WTC11 (cell line): ENCODE results near the gene CHIT1.

Experiments
- CREB1 ChIP-seq: sonication (generic); formaldehyde crosslinking; IDR thresholded peaks from 2 replicates; pipeline ENCODE4 v1.8.0; 2023; ENCODE audit warnings: mild to moderate bottlenecking, missing genetic modification reagents
- CTCF ChIP-seq: fragments of 200-600 bp; IDR thresholded peaks from 2 replicates; pipeline ENCODE4 v1.8.0; 2022; ENCODE audit warnings: antibody characterized with exemption
- E2F1 ChIP-seq: sonication (generic); formaldehyde crosslinking; IDR thresholded peaks from 2 replicates; pipeline ENCODE4 v1.8.0; 2022; ENCODE audit warnings: mild to moderate bottlenecking, missing genetic modification reagents
- FOXJ3 ChIP-seq: sonication (generic); formaldehyde crosslinking; IDR thresholded peaks from 2 replicates; pipeline ENCODE4 v1.9.0; 2021; ENCODE audit warnings: missing genetic modification reagents, mild to moderate bottlenecking, borderline replicate concordance
- HMGA2 ChIP-seq: fragments of 250-450 bp; sonication (Bioruptor Pico); IDR thresholded peaks from 2 replicates; pipeline ENCODE4 v1.4.0; 2021; ENCODE audit warnings: mild to moderate bottlenecking, moderate library complexity
- IRF1 ChIP-seq: sonication (generic); formaldehyde crosslinking; IDR thresholded peaks from 2 replicates; pipeline ENCODE4 v1.8.0; 2023; ENCODE audit warnings: missing genetic modification reagents
- MAX ChIP-seq: sonication (generic); formaldehyde crosslinking; IDR thresholded peaks from 2 replicates; pipeline ENCODE4 v1.8.0; 2022; ENCODE audit warnings: mild to moderate bottlenecking, missing genetic modification reagents
- TCF7 ChIP-seq: sonication (generic); formaldehyde crosslinking; IDR thresholded peaks from 2 replicates; pipeline ENCODE4 v1.8.0; 2022; ENCODE audit warnings: mild to moderate bottlenecking, low read depth, missing genetic modification reagents, moderate library complexity
- ZBTB43 ChIP-seq: sonication (generic); formaldehyde crosslinking; IDR thresholded peaks from 2 replicates; pipeline ENCODE4 v1.8.1; 2023; ENCODE audit warnings: mild to moderate bottlenecking, missing genetic modification reagents
- ZNF263 ChIP-seq: sonication (generic); formaldehyde crosslinking; IDR thresholded peaks from 2 replicates; pipeline ENCODE4 v1.8.1; 2022; ENCODE audit warnings: low read depth, mild to moderate bottlenecking, moderate library complexity, missing genetic modification reagents

- no peak for TF ChIP-seq CTCF
- TF ChIP-seq ZBTB43, result no peak
- no peak for TF ChIP-seq E2F1 (CRISPR knock-in tag)
- no peak for TF ChIP-seq MAX (CRISPR knock-in tag)
- TF ChIP-seq CREB1 (CRISPR knock-in tag), result no peak
- no peak for TF ChIP-seq TCF7 (CRISPR knock-in tag)
- TF ChIP-seq FOXJ3 (CRISPR knock-in tag), result no peak
- no peak for TF ChIP-seq HMGA2 (CRISPR knock-in tag)
- no peak for TF ChIP-seq IRF1 (CRISPR knock-in tag)
- no peak for TF ChIP-seq ZNF263 (CRISPR knock-in tag)
Observed at GRCh38 chr1:203252678-203253077, 23.2 kb upstream of the CHIT1 start.
